ENCODE measurements around the gene APOL2. TPM values are rescaled to one million over a fixed set of nuclear protein-coding genes. Genes with fewer than 3 reads are reported as not detected.

APOL2 gene
- total RNA-seq, 1 experiment from 2014 or later: 9.9 TPM

GRCh38 chr22:36218648-36219193, 20.6 kb downstream of the APOL2 start:
- DNase-seq (ENCODE audit: low read depth, low spot score): no peak
- no peak overlapping the region for H2AFZ ChIP-seq (ENCODE audit: low read depth, low read length, poor library complexity, severe bottlenecking)
- CTCF ChIA-PET: no interaction called here
- H3K9me2 ChIP-seq (ENCODE audit: insufficient read depth): no peaks in the 10 kb centered on the region
- no peak overlapping the region for H3K27ac ChIP-seq (ENCODE audit: low read depth, low read length)
- no peaks in the 10 kb centered on the region for H3K4me1 ChIP-seq (ENCODE audit: control insufficient read depth in 1 of 2, insufficient read depth in 2 of 2, low read length in 2 of 2)
- no peak for ATAC-seq
- no peak overlapping the region for H3K4me3 ChIP-seq (replicated peaks in 1 of 2; ENCODE audit: low read depth in 1 of 2, low read length in 2 of 2)
- no peak for TF ChIP-seq JUND (IDR thresholded peaks at IDR 0.05)
- no peak for TF ChIP-seq CEBPB (IDR thresholded peaks at IDR 0.05; ENCODE audit: low read depth)
- no peak for TF ChIP-seq ZBTB33 (IDR thresholded peaks at IDR 0.05; ENCODE audit: extremely low read depth, insufficient replicate concordance, low read length)
- TF ChIP-seq EGR1 (IDR thresholded peaks at IDR 0.05; ENCODE audit: low read depth): no peak
- TF ChIP-seq EZH2phosphoT487 (IDR thresholded peaks at IDR 0.05; ENCODE audit: borderline replicate concordance): no peak
- no peak for TF ChIP-seq ZNF274 (IDR thresholded peaks at IDR 0.05; ENCODE audit: low read depth, low read length)
- TF ChIP-seq REST (IDR thresholded peaks at IDR 0.05; ENCODE audit: low read depth): no peak
- TF ChIP-seq POLR2AphosphoS5 (IDR thresholded peaks at IDR 0.05; ENCODE audit: low read depth, low read length): no peak
- no peak for TF ChIP-seq CBX3 (IDR thresholded peaks at IDR 0.05; ENCODE audit: low read depth)
- TF ChIP-seq EZH2 (IDR thresholded peaks at IDR 0.05): no peak
- no peak for TF ChIP-seq SIN3A (IDR thresholded peaks at IDR 0.05; ENCODE audit: low read depth)
- intact Hi-C loops (cut with micrococcal nuclease): no loop called here
- no peaks in the 10 kb centered on the region for H3K9me3 ChIP-seq (ENCODE audit: control insufficient read depth in 1 of 2, insufficient read depth in 1 of 2, low read depth in 1 of 2, low read length in 2 of 2)
- H4K20me1 ChIP-seq (ENCODE audit: insufficient read depth): no peaks in the 10 kb centered on the region
- peaks cover 23% of the 10 kb centered on the region for H3K27me3 ChIP-seq (ENCODE audit: insufficient read depth, low read length)
- H3K9ac ChIP-seq (ENCODE audit: low read length): no peak overlapping the region
- no TSS peak for BruUV-seq (replicated peaks)
- H3K79me2 ChIP-seq (ENCODE audit: insufficient read depth, low read length): no peaks in the 10 kb centered on the region
- H3K4me2 ChIP-seq (ENCODE audit: low read length): no peak overlapping the region
- POLR2A ChIA-PET: no interaction called here
- RAD21 ChIA-PET (ENCODE audit: low non-redundant PET in 1 of 2, low total read pairs in 2 of 2, uncharacterized antibody in 2 of 2, unreplicated experiment in 2 of 2): no interaction called here
- no peaks in the 10 kb centered on the region for H3K36me3 ChIP-seq (ENCODE audit: control insufficient read depth in 1 of 2, insufficient read depth in 2 of 2, low read length in 2 of 2)

Data from HCT116 (cell line).